Gastroesophageal sphincter (tissue), 4 donors: Measurements from ENCODE around the gene RIMOC1. TPM values are rescaled to one million over a fixed set of nuclear protein-coding genes. Genes with fewer than 3 reads are reported as not detected.
"Not testable (repeated sequence)": the region's sequence is repeated elsewhere in the genome, so short reads cannot be mapped to it uniquely, and the experiment has no call there.

Experiments
- ATAC-seq: fragments of 150-250 bp; one replicate; pipeline ENCODE4 v1.9.1; 2016; ENCODE audit warnings: mild to moderate bottlenecking, moderate library complexity
- H3K27ac ChIP-seq, 4 donors: fragments of 200-600 bp; sonication (generic) in 3 of 4; 1 replicate in 3 of 4; 2 replicates in 1 of 4; pipeline ENCODE4 v1.5.1; 2016 to 2019
- H3K27me3 ChIP-seq: fragments of 200-600 bp; sonication (generic); one replicate; pipeline ENCODE4 v1.5.1; 2019
- H3K36me3 ChIP-seq, 2 donors: fragments of 200-600 bp; sonication (generic); one replicate each; pipeline ENCODE4 v1.5.1; 2019; ENCODE audit warnings: control low read depth in 1 of 2
- H3K4me1 ChIP-seq, 3 donors: fragments of 200-600 bp; sonication (generic); 1 replicate in 2 of 3; 2 replicates in 1 of 3; pipeline ENCODE4 v1.5.1; 2016 to 2019; ENCODE audit warnings: control low read depth in 2 of 3
- H3K4me3 ChIP-seq, 2 donors: fragments of 200-600 bp; sonication (generic); one replicate each; pipeline ENCODE4 v1.5.1; 2019; ENCODE audit warnings: mild to moderate bottlenecking in 1 of 2, moderate library complexity in 1 of 2
- H3K9me3 ChIP-seq, 3 donors: fragments of 200-600 bp; sonication (generic); one replicate each; pipeline ENCODE4 v1.5.1; 2017 to 2019; ENCODE audit warnings: control low read depth in 2 of 3
- CTCF ChIP-seq, 4 experiments: fragments of 200-600 bp in 2 of 4; fragments of 450-650 bp in 2 of 4; sonication (generic) in 1 of 4; IDR thresholded peaks; one replicate each; pipeline ENCODE4 v1.5.1; 2017 to 2019; ENCODE audit warnings: antibody characterized with exemption in 4 of 4, mild to moderate bottlenecking in 2 of 4, moderate library complexity in 2 of 4
- EP300 ChIP-seq: sonication (generic); formaldehyde crosslinking; IDR thresholded peaks from one replicate; pipeline ENCODE4 v1.6.1; 2017; ENCODE audit warnings: antibody characterized with exemption, mild to moderate bottlenecking
- POLR2A ChIP-seq, 2 donors: fragments of 450-650 bp; IDR thresholded peaks; one replicate each; pipeline ENCODE4 v1.6.1; 2017; ENCODE audit warnings: antibody characterized with exemption in 2 of 2, mild to moderate bottlenecking in 2 of 2, moderate library complexity in 1 of 2
- POLR2AphosphoS5 ChIP-seq: sonication (generic); formaldehyde crosslinking; IDR thresholded peaks from one replicate; pipeline ENCODE4 v1.6.1; 2017; ENCODE audit warnings: antibody characterized with exemption
- WGBS, 2 donors: methylation state at CpG; one replicate each; pipeline ENCODE4 v1.1.5; 2018; ENCODE audit warnings: low coverage in 1 of 2; 5-methylcytosine and 5-hydroxymethylcytosine counted together
- total RNA-seq, 4 donors: library from RNA; depleted of rRNA; stranded (reverse); fragments of >200 nt; gene quantifications; one replicate each; pipeline ENCODE4 v1.1.0, GENCODE V29; 2016

RIMOC1 gene
- total RNA-seq, 4 donors from 2014 or later, result 21.7 to 26.3 (median 24.1) TPM

- Histone ChIP-seq H3K9me3 (no peaks in the 10 kb centered on the region), H3K4me3 (no peak overlapping the region), H3K27me3 (no peaks in the 10 kb centered on the region), H3K27ac (no peak overlapping the region), H3K36me3 (peaks cover 0 to 83% of the 10 kb centered on the region in 2 donors), H3K4me1 (no peaks in the 10 kb centered on the region)
- ATAC-seq, result no peak
- TF ChIP-seq EP300 (no peak), CTCF (IDR thresholded peaks at IDR 0.05) (no peak), POLR2AphosphoS5 (no peak)
Observed at GRCh38 chr5:41935544-41935943, 31.4 kb downstream of the RIMOC1 start.

- Histone ChIP-seq H3K4me1 (no peaks in the 10 kb centered on the region), H3K4me3 (no peak overlapping the region), H3K9me3 (no peaks in the 10 kb centered on the region), H3K27ac (no peak overlapping the region), H3K36me3 (peaks cover 0 to 50% of the 10 kb centered on the region in 2 donors), H3K27me3 (no peaks in the 10 kb centered on the region)
- TF ChIP-seq POLR2A (IDR thresholded peaks at IDR 0.05) (no peak), CTCF (IDR thresholded peaks at IDR 0.05) (no peak), EP300 (no peak), POLR2AphosphoS5 (no peak)
- WGBS, 2 donors, result 100% methylated on average over 1 of the region's 1 CpG
- no peak for ATAC-seq
Observed at GRCh38 chr5:41940641-41941040, 36.5 kb downstream of the RIMOC1 start.

GRCh38 chr5:41945332-41945955, 41.3 kb downstream of the RIMOC1 start:
- H3K4me1 ChIP-seq, H3K4me3 ChIP-seq, H3K9me3 ChIP-seq, ATAC-seq, H3K27ac ChIP-seq, H3K27me3 ChIP-seq: not testable (repeated sequence)
- WGBS, 2 donors, result 85 to 89% methylated on average over 7 of the region's 7 CpGs
- H3K36me3 ChIP-seq, result peaks cover 0 to 13% of the 10 kb centered on the region in 2 donors

GRCh38 chr5:41951224-41951623, 47.1 kb downstream of the RIMOC1 start:
- peaks cover 0 to 3% (median 0%) of the 10 kb centered on the region in 3 donors for H3K9me3 ChIP-seq
- H3K4me1 ChIP-seq, result no peaks in the 10 kb centered on the region
- 90% methylated on average over 3 of the region's 3 CpGs; no CpG with 5 or more reads in 1 of the 2 donors for WGBS, 2 donors
- H3K27ac ChIP-seq, result no peak overlapping the region
- no peaks in the 10 kb centered on the region for H3K27me3 ChIP-seq
- H3K36me3 ChIP-seq, result no peaks in the 10 kb centered on the region
- no peak for TF ChIP-seq POLR2AphosphoS5
- no peak for TF ChIP-seq EP300
- TF ChIP-seq CTCF (IDR thresholded peaks at IDR 0.05), result no peak
- no peak for TF ChIP-seq POLR2A (IDR thresholded peaks at IDR 0.05)
- no peak overlapping the region for H3K4me3 ChIP-seq
- ATAC-seq, result no peak

Other genes starting within 250 kb of the RIMOC1 start
- gene OXCT1, start 33.9 kb upstream of the RIMOC1 start, total RNA-seq, result 10 to 100 TPM; 38.5 to 63.5 (median 42.1) TPM
- 1 to 10 TPM; 6.3 to 9.6 (median 7.9) TPM for gene FBXO4, start 20.9 kb downstream of the RIMOC1 start, total RNA-seq